SK-N-SH treated with all-trans-retinoic acid at 6 μM for 48 hours (cell line): ENCODE data around the gene ARSG.

Experiments
- ARNTL ChIP-seq: fragments of 450-650 bp; formaldehyde crosslinking; IDR thresholded peaks from 2 replicates; pipeline ENCODE4 v1.5.0; 2020; ENCODE audit warnings: low read depth, mild to moderate bottlenecking, moderate library complexity, borderline replicate concordance
- BACH2 ChIP-seq: fragments of 250-450 bp; sonication (Bioruptor Pico); IDR thresholded peaks from 2 replicates; pipeline ENCODE4 v1.9.0; 2021; ENCODE audit warnings: mild to moderate bottlenecking, borderline replicate concordance
- CREB5 ChIP-seq: fragments of 250-450 bp; sonication (Bioruptor Pico); IDR thresholded peaks from 2 replicates; pipeline ENCODE4 v1.5.1; 2020; ENCODE audit warnings: low read depth, mild to moderate bottlenecking, moderate library complexity
- GLIS3 ChIP-seq: fragments of 250-450 bp; sonication (Bioruptor Pico); IDR thresholded peaks from 2 replicates; pipeline ENCODE4 v1.5.0; 2020; ENCODE audit warnings: mild to moderate bottlenecking, moderate library complexity
- OSR1 ChIP-seq: fragments of 250-450 bp; sonication (Bioruptor Pico); IDR thresholded peaks from 2 replicates; pipeline ENCODE4 v1.8.0; 2022; ENCODE audit warnings: moderate library complexity, mild to moderate bottlenecking, inconsistent platforms
- PATZ1 ChIP-seq: fragments of 250-450 bp; sonication (Bioruptor Pico); IDR thresholded peaks from 2 replicates; pipeline ENCODE4 v1.8.0; 2020; ENCODE audit warnings: mild to moderate bottlenecking, moderate library complexity, borderline replicate concordance
- POU6F1 ChIP-seq: fragments of 250-450 bp; sonication (Bioruptor Pico); IDR thresholded peaks from 2 replicates; pipeline ENCODE4 v1.8.0; 2021; ENCODE audit warnings: low read depth, mild to moderate bottlenecking, moderate library complexity, borderline replicate concordance
- PPARA ChIP-seq: fragments of 250-450 bp; sonication (Bioruptor Pico); IDR thresholded peaks from 2 replicates; pipeline ENCODE4 v1.5.0; 2020; ENCODE audit warnings: mild to moderate bottlenecking, borderline replicate concordance
- SNAI2 ChIP-seq: fragments of 250-450 bp; sonication (Bioruptor Pico); IDR thresholded peaks from 2 replicates; pipeline ENCODE4 v1.5.0; 2020; ENCODE audit warnings: mild to moderate bottlenecking, moderate library complexity
- ZC3H10 ChIP-seq: fragments of 250-450 bp; sonication (Bioruptor Pico); IDR thresholded peaks from 2 replicates; pipeline ENCODE4 v1.5.1; 2021; ENCODE audit warnings: mild to moderate bottlenecking, moderate library complexity
- ZFP3 ChIP-seq: fragments of 250-450 bp; sonication (Bioruptor Pico); IDR thresholded peaks from 2 replicates; pipeline ENCODE4 v1.5.0; 2020; ENCODE audit warnings: mild to moderate bottlenecking, moderate library complexity
- ZFP30 ChIP-seq: fragments of 450-650 bp; formaldehyde crosslinking; IDR thresholded peaks from 2 replicates; pipeline ENCODE4 v1.5.0; 2022; ENCODE audit warnings: mild to moderate bottlenecking, moderate library complexity
- ZNF70 ChIP-seq: fragments of 450-650 bp; formaldehyde crosslinking; IDR thresholded peaks from 2 replicates; pipeline ENCODE4 v1.5.0; 2020; ENCODE audit warnings: mild to moderate bottlenecking, moderate library complexity

- no peak for TF ChIP-seq ZNF70 (CRISPR knock-in tag)
- TF ChIP-seq CREB5 (CRISPR knock-in tag), result no peak
- TF ChIP-seq SNAI2 (CRISPR knock-in tag), result no peak
- TF ChIP-seq ZC3H10 (CRISPR knock-in tag), result no peak
- TF ChIP-seq ZFP30 (CRISPR knock-in tag), result no peak
- TF ChIP-seq PPARA (CRISPR knock-in tag), result no peak
- TF ChIP-seq BACH2 (CRISPR knock-in tag), result no peak
- no peak for TF ChIP-seq PATZ1
- TF ChIP-seq OSR1, result no peak
- TF ChIP-seq ARNTL (CRISPR knock-in tag), result no peak
- no peak for TF ChIP-seq ZFP3
- TF ChIP-seq GLIS3 (CRISPR knock-in tag), result no peak
- TF ChIP-seq POU6F1 (CRISPR knock-in tag), result no peak
These were observed 157.9 kb downstream of the ARSG start for GRCh38 chr17:68449021-68449739.
